ENCODE data around the gene OAF.

DNA sequence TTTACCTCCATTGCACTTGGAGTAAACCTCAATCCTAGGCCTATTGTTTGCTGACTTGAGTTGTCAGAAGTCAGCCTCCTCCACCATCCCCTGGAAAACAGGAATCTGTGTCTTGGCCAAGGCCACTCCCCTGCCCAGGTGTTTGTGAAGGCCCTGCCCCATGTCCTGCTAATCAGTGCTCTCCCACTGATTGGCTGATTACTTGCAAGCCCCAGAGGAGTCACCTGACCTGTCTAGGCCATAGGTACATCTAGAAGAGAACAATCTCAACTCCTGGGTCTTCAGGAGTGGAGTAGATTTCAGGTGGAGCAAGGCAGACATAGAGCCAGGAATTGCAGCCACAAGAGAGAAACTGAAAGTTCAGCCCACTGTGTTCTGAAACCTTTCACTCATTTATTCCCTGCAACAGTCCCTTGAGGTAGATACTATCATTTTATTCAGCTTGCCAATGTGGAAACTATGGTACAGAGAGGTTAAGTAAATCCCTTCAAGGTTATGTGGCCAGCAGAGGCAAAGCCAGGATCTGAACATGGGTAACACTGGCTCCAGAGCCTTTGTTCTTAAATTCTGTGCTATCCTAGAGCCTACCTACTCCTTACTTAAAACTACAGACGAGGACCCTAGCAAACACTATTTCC lies 10.4 kb downstream of the OAF start:
- TF ChIP-seq RFX5 (IDR thresholded peaks at IDR 0.05; ENCODE audit: borderline replicate concordance, low read depth, low read length) (no peak), GTF2F1 (IDR thresholded peaks at IDR 0.05; ENCODE audit: borderline replicate concordance, low read depth, low read length) (no peak), POLR2AphosphoS5 (IDR thresholded peaks at IDR 0.05; ENCODE audit: low read depth, low read length) (no peak), EZH2 (IDR thresholded peaks at IDR 0.05; ENCODE audit: low read depth, low read length, severe bottlenecking) (no peak), POLR2A (IDR thresholded peaks at IDR 0.05; ENCODE audit: control extremely low read depth in 1 of 2, low read depth in 2 of 2, low read length in 2 of 2) (no peak), KDM1A (IDR thresholded peaks at IDR 0.05; ENCODE audit: borderline replicate concordance, low read length) (no peak), YY1 (IDR thresholded peaks at IDR 0.05; ENCODE audit: low read depth, low read length) (no peak), JUN (IDR thresholded peaks at IDR 0.05; ENCODE audit: low read depth, low read length) (no peak), SP2 (IDR thresholded peaks at IDR 0.05; ENCODE audit: low read length) (no peak), HDAC6 (IDR thresholded peaks at IDR 0.05; ENCODE audit: low read depth, low read length) (no peak), EP300 (IDR thresholded peaks at IDR 0.05; ENCODE audit: borderline replicate concordance in 1 of 2, low read depth in 2 of 2, low read length in 2 of 2) (no peak), CTBP2 (IDR thresholded peaks at IDR 0.05; ENCODE audit: borderline replicate concordance, insufficient read depth, insufficient read length, low read length) (no peak)
- TF ChIP-seq, protein P1, sequence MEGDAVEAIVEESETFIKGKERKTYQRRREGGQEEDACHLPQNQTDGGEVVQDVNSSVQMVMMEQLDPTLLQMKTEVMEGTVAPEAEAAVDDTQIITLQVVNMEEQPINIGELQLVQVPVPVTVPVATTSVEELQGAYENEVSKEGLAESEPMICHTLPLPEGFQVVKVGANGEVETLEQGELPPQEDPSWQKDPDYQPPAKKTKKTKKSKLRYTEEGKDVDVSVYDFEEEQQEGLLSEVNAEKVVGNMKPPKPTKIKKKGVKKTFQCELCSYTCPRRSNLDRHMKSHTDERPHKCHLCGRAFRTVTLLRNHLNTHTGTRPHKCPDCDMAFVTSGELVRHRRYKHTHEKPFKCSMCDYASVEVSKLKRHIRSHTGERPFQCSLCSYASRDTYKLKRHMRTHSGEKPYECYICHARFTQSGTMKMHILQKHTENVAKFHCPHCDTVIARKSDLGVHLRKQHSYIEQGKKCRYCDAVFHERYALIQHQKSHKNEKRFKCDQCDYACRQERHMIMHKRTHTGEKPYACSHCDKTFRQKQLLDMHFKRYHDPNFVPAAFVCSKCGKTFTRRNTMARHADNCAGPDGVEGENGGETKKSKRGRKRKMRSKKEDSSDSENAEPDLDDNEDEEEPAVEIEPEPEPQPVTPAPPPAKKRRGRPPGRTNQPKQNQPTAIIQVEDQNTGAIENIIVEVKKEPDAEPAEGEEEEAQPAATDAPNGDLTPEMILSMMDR (IDR thresholded peaks at IDR 0.05; ENCODE audit: control extremely low read depth in 1 of 3, insufficient read depth in 1 of 3, low read depth in 1 of 3, low read length in 3 of 3): no peak

Data from H1 (cell line).